ENCODE results near the gene ECT2L.

GRCh38 chr6:138797806-138798446 is 2.0 kb downstream of the ECT2L start:
- TF ChIP-seq CTCF (conservative IDR thresholded peaks at IDR 0.05 in 1 of 2, IDR thresholded peaks at IDR 0.05 in 1 of 2; ENCODE audit: low read depth in 1 of 2, low read length in 2 of 2) (no peak), EZH2 (IDR thresholded peaks at IDR 0.05; ENCODE audit: low read length, missing control alignments) (no peak)
